HG03520 (cell line): ENCODE measurements around the gene CHN1.
A peak's percentile ranks its signal among the peaks of the same experiment; 100 is the strongest.

Experiments
- ATAC-seq: cut with Tn5 transposase; IDR thresholded peaks from one replicate; pipeline ENCODE4 v1.9.1; 2021; ENCODE audit warnings: mild to moderate bottlenecking, moderate library complexity; ENCODE audit not compliant: unreplicated experiment

CHN1 gene, protein sequence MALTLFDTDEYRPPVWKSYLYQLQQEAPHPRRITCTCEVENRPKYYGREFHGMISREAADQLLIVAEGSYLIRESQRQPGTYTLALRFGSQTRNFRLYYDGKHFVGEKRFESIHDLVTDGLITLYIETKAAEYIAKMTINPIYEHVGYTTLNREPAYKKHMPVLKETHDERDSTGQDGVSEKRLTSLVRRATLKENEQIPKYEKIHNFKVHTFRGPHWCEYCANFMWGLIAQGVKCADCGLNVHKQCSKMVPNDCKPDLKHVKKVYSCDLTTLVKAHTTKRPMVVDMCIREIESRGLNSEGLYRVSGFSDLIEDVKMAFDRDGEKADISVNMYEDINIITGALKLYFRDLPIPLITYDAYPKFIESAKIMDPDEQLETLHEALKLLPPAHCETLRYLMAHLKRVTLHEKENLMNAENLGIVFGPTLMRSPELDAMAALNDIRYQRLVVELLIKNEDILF

DNA sequence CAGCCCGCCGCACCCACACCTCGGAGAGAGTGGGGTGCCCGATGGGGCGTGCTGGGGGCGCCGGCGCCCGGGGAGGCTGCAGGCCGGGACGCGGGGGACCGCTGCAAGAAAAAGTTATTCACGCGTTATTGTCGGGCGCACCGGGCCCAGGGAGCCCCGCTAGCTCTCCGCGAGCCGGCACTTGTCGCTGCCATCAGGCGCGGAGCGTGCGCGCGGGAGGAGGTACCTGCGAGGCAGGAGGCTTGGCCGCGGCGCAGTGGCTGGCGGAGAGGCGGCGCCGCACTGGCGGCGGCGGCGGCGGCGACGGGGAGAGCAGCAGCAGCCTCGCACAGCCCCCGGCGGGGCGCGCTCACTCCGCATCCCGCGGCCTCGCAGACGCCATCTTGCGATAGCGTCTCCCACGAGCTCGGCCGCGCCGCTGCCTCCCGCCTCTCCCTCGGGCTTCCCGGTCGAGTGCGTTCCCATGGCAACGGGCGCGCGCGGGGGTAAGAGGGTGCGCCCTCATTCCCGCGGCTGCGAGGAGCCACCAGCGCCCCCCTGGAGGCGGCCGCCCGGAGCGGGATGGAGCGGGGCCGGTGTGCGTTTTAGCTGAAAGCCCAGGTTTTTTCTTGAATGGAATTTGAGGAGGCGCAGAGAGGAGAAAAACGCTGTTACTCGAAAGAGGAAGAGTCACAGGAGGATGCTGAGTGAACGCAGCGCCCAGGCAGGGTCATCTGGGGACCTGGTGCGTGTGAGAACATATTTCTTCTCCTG lies at the start of gene CHN1:
CHN1 (minus strand) TSS at position 402 of the 753 bp plus-strand sequence. CDS start 469 bp downstream, outside the sequence.
- ATAC-seq, result peak; percentile 77

DNA sequence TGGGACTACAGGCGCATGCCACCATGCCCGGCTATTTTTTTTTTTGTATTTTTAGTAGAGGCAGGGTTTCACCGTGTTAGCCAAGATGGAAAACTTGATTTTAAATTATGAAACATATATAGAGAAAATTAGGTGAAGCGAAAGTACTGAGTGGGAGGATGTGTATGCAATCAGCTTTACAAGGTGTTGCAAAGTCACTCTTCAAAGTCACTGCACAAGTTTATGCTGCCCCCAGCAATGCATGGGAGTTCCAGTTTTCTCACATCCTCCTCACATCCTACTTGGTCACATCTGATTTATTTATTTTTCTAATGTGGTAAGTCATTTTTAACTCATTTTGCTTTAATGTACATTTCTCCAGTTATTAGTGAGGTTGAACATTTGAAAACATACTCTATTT lies 49.2 kb upstream of the CHN1 start:
- no peak for ATAC-seq

DNA sequence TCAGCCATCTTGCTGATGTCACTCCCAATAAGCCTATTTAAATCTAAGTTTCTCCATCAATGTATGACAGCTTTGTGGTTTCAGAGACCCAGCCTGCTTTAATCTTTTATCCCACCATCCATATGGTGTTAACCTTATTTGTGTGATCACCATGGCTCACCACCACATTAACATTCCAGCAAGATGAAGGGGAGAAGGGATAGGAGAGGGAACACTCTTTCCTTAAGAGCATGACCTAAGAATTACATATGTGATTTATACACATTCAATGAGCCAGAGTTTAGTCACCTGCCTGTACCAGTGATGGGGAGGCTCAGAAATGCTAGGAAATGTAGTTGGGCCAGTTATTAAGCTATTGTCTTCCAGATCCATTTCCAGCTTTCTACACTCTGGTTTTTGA lies 44.5 kb upstream of the CHN1 start:
- ATAC-seq, result no peak

DNA sequence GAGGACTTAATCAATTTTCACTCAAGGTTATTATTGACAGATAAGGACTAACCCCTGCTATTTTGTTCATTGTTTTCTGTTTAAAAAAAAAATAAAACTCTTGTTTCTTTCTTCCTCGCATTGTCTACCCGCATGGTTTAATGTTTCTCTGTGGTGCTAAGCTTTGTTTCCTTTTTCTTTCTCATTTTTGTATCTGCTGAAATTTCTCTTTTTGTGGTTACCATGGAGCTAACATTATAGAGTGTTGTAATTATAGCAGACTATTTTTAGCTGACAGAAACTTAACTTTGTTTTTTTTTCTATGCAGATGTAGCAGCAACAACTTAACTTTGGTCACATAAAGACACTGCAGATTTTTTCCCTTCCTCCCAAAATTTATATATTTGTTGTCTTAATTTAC lies 43.1 kb upstream of the CHN1 start:
- ATAC-seq, result peak; percentile 72

DNA sequence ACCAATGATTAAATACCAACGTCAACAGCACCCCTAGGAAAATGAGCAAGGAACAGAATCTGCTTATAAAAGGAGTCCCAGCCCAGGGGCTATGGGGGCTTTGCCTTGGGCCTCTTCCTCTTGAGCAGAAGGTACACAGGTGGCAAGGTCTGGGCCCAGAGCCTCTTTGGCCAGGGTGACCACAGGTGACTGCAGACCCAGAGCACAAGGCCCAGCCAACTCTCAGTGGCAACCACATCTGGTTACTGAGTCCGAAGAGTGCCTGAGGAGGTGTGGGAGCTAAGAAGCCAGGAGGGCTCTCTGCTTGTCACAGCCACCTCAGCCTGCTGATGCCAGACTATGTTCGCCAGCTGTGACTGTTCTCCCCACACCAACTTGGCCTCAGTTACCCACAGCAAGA lies 34.3 kb upstream of the CHN1 start:
- no peak for ATAC-seq

DNA sequence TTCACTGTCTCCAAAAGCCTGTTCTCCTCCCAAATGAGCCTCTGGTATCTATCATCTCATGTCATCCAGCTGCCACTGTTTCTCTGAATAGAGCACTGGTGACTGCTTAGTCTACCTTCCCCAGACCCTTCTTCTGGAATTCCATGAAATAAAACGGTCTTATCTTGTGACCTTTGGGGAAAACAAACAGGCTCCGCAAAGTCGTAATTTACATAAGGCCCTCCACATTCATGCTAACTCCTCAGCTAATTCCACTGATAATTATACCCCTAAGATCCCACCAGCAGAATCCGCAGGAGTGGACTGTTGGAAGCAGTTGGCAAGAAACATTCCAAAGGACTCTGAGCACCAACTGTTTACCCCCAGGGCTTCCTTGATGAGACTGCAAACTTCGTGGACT lies 33.9 kb upstream of the CHN1 start:
- no peak for ATAC-seq

DNA sequence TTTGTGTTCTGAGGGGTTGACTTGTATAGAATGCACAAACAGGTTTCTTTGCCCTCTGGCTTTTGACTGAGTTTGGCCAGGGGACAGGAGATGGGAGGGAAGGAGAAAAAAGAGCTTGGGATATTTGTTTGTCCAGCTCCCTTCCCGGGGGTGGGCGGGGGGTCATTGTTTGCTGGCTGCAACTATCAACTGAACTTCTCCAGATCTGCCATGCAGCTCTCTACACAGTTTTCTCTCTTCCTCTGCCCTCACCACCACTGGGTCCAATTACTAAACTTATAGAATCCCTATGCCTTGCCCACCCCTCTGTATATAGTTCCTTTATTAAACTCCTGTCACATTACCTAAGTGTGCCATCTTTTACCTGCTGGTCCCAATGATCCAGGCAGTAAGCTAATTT lies 32.8 kb upstream of the CHN1 start:
- ATAC-seq, result no peak

DNA sequence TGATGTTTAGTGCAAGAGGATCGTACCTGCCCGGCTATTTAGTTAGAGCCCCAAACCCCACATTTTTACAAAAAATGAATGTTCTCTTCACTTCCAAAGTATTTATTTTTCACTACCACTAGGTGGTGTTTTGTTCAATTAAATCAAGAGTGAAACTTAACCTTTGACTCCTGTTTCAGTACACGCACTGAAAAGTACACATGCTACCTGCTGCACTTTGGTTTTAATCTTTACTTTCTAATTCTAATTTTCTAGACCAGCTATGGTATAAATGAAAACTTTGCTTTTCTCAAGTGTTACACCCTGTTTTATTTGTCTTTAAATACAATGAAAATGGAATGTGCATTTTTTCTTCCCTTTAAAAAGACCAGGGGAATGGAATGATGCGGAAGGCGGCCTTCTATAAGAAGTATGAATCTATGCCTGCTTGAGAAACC lies 31.4 kb upstream of the CHN1 start:
- no peak for ATAC-seq

DNA sequence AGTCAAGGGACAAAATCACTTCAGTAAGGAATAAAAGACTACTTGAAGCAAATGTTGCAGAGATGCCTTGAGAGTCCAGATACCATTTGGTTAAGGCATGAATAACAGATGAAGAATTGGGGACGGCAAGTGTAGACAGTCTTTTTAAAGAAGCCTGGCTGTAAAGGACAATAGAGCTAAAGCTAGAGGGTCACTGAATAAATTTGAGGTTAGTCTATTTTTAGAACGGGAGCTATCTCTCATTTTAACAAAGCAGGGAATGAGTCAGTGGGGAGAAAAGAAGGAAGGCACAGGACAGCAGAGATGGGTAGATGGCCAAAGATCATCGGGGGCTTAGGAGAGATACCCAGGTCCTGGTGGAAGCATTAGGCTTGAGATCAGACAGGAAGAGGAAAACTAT lies 30.6 kb upstream of the CHN1 start:
- no peak for ATAC-seq

DNA sequence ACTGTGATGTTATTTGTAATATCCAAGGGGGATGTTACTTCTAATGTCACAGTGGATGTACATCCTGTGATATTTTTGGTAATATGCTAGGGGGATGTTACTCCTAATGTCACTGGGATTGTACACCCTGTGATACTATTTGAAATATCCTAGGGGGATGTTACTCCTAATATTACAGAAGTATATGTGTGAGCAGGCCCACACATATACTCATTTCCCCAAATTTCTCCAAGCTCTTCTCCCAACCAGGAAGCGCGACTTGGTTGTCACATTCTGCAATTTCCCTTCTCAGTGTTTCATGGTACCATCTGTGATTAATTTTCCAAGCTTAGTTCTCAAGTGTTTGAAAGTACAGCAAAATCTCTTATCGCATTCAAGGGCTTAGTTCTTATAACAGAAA lies 29.5 kb upstream of the CHN1 start:
- no peak for ATAC-seq

DNA sequence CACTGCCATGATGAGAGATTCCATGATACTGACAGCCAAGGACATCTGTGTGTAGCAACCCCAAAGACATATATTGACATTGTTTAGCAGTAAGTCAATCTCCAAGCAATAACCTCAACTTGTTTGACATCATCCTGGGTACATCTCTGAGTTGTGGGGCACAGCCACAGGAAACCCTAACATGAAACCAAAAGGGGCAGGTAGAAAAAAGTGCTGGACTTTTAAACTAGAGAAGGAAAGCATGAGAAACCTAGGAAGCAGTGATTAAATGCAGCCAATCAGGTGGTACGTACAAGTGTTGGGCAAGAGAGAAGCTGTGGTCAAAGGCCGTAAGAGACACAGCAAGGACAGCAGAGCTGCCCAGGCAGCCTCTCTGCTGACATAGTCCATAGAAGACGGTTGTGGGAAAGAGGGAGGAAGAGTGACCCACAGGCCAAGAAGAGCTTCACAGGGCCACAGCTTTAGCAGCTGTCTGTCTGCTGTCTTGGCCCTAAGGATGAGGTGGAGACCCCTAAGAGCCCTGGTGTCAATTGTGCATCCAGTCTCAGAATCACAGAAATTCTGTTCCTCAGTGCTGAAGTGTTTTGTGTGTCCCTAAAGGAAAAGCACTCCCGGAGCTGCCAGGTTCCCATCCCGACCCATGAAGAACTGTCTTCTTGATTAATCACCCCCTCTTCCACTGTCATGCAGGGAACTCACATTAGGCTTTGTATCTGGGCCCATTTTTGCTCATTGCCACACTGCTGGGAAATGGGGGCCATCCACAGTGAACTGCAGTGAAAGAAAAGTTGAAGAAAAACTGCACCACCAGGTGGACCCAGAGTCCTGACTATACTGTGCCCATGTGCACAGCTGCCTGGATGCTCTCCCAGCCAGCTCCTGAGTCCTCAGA lies 25.4 kb upstream of the CHN1 start:
- ATAC-seq, result no peak

DNA sequence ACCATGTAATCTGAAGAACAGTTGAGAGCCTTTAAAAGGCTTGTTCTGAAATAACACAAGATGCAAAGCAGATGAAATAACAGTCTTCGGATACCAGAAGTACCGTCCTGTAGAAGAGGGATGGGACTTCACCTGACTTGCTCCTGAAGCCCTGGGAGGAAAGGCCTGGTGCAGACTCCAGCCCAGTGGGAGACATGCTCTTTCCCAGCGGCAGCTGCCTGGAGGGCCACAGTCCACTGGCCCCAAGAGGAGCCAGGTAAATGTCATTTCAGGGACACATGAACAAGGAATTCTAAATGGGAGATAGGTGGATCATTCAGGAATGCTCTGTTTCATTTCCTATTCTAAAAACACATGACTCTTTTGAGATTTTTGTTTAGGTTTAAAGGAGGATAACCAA lies 22.6 kb upstream of the CHN1 start:
- ATAC-seq, result no peak

DNA sequence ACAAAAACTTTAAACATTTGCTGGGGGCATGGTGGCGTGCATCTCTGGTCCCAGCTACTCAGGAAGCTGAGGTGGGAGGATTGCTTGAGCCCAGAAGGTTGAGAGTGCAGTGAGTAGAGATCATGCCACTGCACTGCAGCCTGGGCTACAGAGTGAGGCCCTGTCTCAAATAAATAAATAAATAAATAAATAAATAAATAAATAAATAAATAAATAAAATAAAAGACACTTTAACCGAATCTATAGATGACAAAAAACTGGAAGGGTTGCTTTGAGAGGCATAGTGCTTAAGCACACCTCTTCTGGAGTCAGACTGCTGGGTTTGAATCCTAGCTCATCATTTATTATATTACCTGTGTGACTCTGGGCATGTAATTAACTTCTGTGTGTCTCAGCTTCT lies 21.2 kb upstream of the CHN1 start:
- ATAC-seq, result no peak

DNA sequence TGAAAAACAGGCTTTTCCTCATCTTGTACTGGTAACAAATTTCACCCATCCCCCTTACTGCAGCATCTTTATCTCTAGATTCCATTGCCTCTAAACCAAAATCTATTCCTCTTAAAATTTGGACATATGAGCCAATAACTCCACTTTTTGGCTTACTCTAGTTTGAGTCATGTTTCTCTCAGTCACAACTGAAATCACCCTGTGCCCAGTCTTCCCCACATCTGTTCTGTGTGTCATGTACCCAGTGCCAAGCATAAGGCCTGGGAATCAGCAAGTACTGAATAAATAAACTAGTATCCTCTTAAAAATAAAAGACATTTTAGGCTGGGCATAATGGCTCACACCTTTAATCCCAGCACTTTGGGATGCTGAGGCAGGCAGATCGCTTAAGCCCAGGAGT lies 20.8 kb upstream of the CHN1 start:
- ATAC-seq, result no peak

DNA sequence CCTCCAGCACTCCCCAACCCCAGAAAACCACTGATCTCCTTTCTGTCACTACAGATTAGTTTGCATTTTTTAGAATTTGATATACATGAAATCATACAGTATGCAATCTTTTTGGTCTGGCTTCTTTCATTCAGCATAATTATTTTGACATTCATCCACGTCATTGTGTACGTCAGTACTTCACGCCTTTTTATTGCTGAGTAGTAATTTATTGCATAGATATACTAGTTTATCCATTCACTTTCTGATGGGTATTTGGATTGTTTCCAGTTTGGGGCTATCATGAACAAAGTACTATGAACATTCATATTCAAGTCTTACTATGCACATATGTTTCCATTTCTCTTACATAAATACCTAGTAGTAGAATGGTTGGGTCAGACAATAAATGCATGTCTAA lies 20.1 kb upstream of the CHN1 start:
- no peak for ATAC-seq

DNA sequence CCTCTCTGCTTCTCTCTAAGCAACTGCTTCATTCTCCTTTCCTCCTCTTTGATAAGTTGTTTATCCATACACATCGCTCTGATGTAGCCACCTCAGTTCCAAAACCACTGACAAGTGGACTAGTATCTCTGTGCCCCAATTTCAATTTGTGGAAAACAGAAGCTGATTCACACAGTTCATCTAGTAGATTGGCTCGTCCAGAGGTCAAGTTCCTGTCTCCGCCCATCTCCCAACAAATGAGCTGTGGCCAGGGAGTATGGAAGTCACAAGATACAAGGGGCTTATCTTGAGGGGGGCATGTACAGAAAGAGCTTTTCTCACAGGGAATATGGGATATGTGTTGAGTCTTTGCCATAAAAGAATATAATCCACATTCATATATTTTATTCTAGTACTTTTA lies 17.7 kb upstream of the CHN1 start:
- ATAC-seq, result no peak

DNA sequence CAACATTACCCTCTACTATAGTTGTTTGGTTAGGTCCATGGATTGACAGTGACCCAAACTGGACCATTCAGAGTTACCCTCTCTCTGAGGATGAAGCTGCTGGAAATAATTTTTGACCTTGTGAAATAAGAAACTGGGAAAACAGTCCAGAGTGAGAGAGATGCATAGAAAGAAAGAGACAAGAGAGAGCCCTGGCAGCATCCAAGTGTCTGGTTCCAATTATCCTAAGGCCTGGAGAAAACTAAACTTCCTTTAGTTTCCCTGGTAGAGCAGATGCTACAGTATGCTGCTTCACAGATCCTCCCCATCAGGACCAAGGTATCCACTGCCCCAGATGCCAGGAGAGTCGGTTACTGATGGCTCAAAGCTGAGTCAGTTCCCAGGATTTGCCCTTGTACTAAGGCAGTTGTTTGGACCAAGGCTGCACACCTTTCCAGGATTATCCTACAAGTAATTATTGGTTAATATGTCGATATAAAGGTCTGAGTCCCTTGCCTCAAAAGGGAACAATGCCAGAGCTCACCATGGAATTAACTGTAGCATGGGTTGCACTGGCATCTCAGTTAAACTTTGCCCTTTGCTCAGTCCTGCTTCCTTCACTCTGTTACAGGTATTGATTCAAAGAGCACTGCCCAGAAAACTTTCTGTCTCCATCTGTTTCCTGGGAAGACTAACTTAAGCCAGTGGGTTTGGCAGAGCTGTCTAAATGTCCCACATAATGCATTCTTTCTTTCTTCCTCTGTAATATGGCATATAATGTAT lies 14.6 kb upstream of the CHN1 start:
- ATAC-seq, result no peak

DNA sequence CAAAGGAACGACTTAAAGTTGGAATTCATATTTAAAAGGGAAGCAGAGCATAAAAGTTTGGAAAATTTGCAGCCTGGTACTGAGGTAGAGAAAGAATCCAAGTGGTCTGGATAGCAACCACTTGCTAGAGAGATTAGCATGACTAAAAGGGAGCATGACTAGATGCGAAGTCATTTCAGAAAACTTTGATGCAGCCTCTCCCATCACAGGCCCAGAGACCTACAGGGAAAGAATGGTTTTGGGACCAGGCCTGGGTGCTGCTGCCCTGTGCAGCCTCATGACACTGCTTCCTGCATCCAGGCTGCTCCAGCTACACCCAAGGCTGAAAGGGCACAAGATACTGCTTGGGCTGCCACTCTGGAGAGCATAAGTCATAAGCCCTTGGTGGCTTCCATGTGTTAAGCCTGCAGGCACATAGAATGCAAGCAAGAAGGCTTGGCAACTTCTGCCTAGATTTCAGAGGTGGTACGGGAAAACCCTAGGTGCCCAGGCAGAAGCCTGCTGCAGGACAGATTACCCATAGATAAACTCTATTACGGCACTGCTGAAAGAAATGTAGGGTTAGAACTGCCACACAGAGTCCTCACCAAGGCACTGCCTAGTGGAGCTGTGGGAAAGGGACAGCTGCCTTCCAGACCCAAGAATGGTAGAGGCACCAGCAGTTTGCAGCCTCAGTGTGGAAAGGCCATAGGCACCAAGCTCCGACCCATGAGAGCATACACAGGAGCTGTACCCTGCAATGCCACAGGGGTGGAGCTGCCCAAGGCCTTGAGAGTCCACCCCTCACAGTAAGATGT lies 12.6 kb upstream of the CHN1 start:
- no peak for ATAC-seq

DNA sequence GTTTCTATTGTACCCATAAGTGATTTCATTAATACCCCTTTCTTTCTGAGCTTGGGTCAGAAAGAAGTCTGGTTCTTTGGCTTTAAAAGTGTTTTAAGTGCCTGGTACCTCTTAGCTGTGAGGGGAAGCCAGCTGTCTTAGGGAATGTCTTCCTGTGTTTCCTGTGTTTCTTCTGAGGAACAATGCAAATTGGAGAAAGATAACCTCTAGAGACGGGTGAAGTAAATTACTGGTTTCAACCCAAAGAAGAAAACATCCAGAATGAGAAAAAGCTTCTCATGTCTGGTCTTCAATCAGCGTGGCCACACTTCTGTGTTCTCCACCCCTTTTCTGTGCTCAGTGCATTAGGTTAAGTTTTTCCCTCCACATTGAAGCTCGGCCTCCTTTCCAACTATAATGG lies 10.2 kb upstream of the CHN1 start:
- ATAC-seq, result no peak

DNA sequence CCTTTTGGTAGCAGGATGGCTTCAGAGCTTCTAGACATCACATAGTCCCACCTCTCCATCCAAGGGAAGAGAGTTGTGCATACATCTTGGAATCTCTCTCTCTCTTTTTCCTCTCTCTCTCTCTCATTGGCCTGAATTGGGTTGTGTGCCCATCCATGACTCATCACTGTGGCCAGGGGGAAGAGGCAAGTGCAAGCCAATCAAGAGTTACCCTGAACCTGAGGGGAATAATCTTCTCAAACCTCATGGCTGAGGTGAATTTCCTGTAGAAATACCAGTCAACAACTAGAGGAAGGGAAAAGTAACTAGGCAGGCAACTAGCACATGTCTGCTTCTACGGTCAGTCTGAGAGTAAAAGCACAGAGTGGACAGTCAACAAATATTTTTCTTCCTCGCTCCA lies 7.3 kb upstream of the CHN1 start:
- ATAC-seq, result no peak
